ENCODE data around the gene MED8.

MED8 gene

GRCh38 chr1:43366179-43366578 is 23.4 kb downstream of the MED8 start:
- no peaks in the 10 kb centered on the region for H3K9me3 Mint-ChIP-seq
- no peak for ATAC-seq
- peak overlapping the region; percentile 100 for H3K4me3 Mint-ChIP-seq
- DNase-seq: no peak
- no peaks in the 10 kb centered on the region for H3K27me3 Mint-ChIP-seq
- peaks cover 52% of the 10 kb centered on the region for H3K4me1 Mint-ChIP-seq
- peaks cover 52% of the 10 kb centered on the region for H3K36me3 Mint-ChIP-seq (ENCODE audit: low read depth)
- H3K27ac Mint-ChIP-seq: peak overlapping the region; percentile 74

DNA sequence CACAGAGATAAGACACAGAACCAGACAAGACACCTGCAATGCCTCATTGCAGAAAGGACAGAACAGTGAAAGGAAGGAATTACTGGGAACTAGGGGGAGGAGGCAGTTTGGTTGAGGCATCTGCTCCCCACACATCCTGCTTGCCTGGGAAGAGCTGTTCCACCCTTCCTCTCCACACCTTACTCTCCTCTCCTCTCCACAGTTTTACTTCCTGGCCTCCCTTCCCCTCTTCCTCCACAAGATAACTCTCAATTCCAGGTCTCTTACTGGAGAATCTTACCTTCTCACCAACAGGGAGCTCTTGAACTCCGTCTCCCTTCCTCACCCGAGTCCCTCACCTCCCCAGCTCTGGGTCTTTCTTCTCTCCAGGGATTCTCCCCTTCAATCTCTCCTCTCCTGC is 23.9 kb downstream of the MED8 start:
- H3K27ac Mint-ChIP-seq: peak overlapping the region; percentile 74
- peaks cover 55% of the 10 kb centered on the region for H3K4me1 Mint-ChIP-seq
- ATAC-seq (no peak), DNase-seq (no peak)
- no peaks in the 10 kb centered on the region for H3K9me3 Mint-ChIP-seq
- peaks cover 57% of the 10 kb centered on the region for H3K36me3 Mint-ChIP-seq (ENCODE audit: low read depth)
- no peaks in the 10 kb centered on the region for H3K27me3 Mint-ChIP-seq
- peak overlapping the region; percentile 100 for H3K4me3 Mint-ChIP-seq

DNA sequence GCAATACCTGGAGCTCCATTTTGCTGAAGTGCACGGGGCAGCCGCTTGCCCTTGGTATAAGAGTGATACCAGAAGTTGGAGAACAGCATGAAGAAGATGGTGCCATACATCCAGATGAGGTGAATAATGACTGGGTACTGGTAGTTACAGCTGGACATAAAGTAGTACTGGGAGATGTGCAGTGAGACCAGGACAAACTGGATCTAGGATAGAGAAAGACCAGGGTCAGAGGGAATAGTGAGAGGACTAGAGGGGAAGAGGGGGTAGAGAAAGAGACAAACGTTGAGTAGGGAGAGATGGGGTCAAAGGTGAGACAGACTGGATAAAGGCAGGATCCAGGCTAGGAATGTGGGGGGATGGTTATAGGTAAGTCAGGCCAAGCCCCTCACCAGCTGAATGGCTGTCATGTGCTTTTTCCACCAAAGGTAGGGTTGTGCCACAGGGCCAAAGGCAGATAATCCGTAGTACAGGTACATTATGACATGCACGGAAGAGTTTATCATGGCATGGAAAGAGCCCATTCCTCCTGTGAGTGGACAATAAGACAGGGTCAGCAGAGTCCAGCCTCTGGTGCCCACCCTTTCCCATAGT is 25.6 kb downstream of the MED8 start:
- Mint-ChIP-seq H3K27ac (peak overlapping the region; percentile 10), H3K27me3 (no peaks in the 10 kb centered on the region), H3K4me3 (no peak overlapping the region), H3K9me3 (no peaks in the 10 kb centered on the region), H3K4me1 (peaks cover 62% of the 10 kb centered on the region), H3K36me3 (ENCODE audit: low read depth) (peaks cover 71% of the 10 kb centered on the region)
- no peak for ATAC-seq
- no peak for DNase-seq

GRCh38 chr1:43363283-43363934 is 26.2 kb downstream of the MED8 start:
- DNase-seq (peak; percentile 39), ATAC-seq (no peak)
- H3K4me1 Mint-ChIP-seq: peaks cover 58% of the 10 kb centered on the region
- peaks cover 68% of the 10 kb centered on the region for H3K36me3 Mint-ChIP-seq (ENCODE audit: low read depth)
- H3K4me3 Mint-ChIP-seq: peak overlapping the region; percentile 16
- peak overlapping the region; percentile 73 for H3K27ac Mint-ChIP-seq
- no peaks in the 10 kb centered on the region for H3K9me3 Mint-ChIP-seq
- H3K27me3 Mint-ChIP-seq: no peaks in the 10 kb centered on the region

- Mint-ChIP-seq H3K36me3 (ENCODE audit: low read depth) (peaks cover 60% of the 10 kb centered on the region), H3K27me3 (no peaks in the 10 kb centered on the region), H3K27ac (peak overlapping the region; percentile 54), H3K9me3 (no peaks in the 10 kb centered on the region), H3K4me3 (peak overlapping the region; percentile 95), H3K4me1 (peaks cover 49% of the 10 kb centered on the region)
- DNase-seq (no peak), ATAC-seq (no peak)
Observed at GRCh38 chr1:43360616-43361015, 29.0 kb downstream of the MED8 start.

DNA sequence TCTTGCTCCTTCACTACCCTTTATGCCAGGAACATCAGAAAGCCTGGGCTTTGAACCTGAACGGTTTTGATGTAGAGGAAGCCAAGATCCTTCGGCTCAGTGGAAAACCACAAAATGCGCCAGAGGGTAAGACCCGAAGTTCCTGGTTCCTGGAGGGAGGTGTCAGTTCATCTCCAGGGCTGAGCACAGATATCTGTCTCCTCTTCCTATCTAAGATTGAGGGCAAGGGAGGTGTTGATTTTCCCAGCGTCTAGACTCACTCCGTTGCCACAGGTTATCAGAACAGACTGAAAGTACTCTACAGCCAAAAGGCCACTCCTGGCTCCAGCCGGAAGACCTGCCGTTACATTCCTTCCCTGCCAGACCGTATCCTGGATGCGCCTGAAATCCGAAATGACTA is 29.9 kb downstream of the MED8 start:
- DNase-seq (no peak), ATAC-seq (no peak)
- no peaks in the 10 kb centered on the region for H3K27me3 Mint-ChIP-seq
- H3K4me3 Mint-ChIP-seq: peak overlapping the region; percentile 95
- peaks cover 53% of the 10 kb centered on the region for H3K36me3 Mint-ChIP-seq (ENCODE audit: low read depth)
- no peaks in the 10 kb centered on the region for H3K9me3 Mint-ChIP-seq
- H3K27ac Mint-ChIP-seq: peak overlapping the region; percentile 54
- peaks cover 42% of the 10 kb centered on the region for H3K4me1 Mint-ChIP-seq

GRCh38 chr1:43358746-43359693 is 30.6 kb downstream of the MED8 start, which contains the start of gene CDC20:
CDC20 (plus strand) TSS chr1:43358981; CDS start chr1:43359216, 235 bp downstream.
- ATAC-seq: peak; percentile 97
- H3K27ac Mint-ChIP-seq: peak within 1 kb of the TSS; percentile 86
- peaks cover 40% of the 10 kb centered on the region for H3K4me1 Mint-ChIP-seq
- peaks cover 47% of the 10 kb centered on the region for H3K36me3 Mint-ChIP-seq (ENCODE audit: low read depth)
- no peaks in the 10 kb centered on the region for H3K9me3 Mint-ChIP-seq
- H3K4me3 Mint-ChIP-seq: peak within 1 kb of the TSS; percentile 95
- DNase-seq: peak; percentile 99
- no peaks in the 10 kb centered on the region for H3K27me3 Mint-ChIP-seq

DNA sequence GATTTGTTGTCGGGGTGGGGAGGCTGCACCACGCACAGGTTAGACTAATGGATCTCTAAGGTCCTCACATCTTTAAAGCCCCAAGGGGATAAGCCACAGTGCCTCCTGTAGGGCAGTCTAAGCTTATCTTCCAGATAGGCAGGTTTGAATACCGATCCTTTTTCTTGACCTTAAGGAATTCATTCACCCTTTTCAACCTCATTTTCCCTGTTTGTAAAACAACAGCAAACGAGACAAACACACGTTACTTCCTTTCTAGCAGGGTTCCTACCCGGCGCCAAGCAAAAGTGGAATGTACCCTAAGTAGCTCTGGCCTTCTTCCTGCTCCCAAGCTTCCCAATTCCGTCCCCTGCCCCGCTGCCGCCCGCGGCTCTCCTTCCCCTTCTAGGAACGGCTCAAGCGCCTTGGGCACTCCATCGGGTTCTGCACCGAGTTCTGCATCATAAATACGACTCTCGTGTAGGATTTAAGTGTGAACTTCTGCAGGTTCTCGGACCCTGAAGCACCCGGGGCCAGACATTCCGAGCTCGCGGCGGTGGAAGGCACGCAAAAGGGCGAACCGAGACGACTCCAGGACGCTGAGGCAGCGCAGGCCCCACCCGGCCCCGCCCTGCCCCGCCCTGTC is 31.4 kb downstream of the MED8 start:
- Mint-ChIP-seq H3K4me1 (peaks cover 35% of the 10 kb centered on the region), H3K27ac (peak overlapping the region; percentile 86), H3K9me3 (no peaks in the 10 kb centered on the region), H3K27me3 (no peaks in the 10 kb centered on the region), H3K36me3 (ENCODE audit: low read depth) (peaks cover 40% of the 10 kb centered on the region), H3K4me3 (peak overlapping the region; percentile 95)
- ATAC-seq (peak; percentile 16), DNase-seq (peak; percentile 23)

GRCh38 chr1:43357251-43357650 is 32.3 kb downstream of the MED8 start:
- H3K36me3 Mint-ChIP-seq (ENCODE audit: low read depth): peaks cover 34% of the 10 kb centered on the region
- DNase-seq (no peak), ATAC-seq (no peak)
- peaks cover 32% of the 10 kb centered on the region for H3K4me1 Mint-ChIP-seq
- peak overlapping the region; percentile 95 for H3K4me3 Mint-ChIP-seq
- H3K9me3 Mint-ChIP-seq: no peaks in the 10 kb centered on the region
- H3K27ac Mint-ChIP-seq: no peak overlapping the region
- no peaks in the 10 kb centered on the region for H3K27me3 Mint-ChIP-seq

DNA sequence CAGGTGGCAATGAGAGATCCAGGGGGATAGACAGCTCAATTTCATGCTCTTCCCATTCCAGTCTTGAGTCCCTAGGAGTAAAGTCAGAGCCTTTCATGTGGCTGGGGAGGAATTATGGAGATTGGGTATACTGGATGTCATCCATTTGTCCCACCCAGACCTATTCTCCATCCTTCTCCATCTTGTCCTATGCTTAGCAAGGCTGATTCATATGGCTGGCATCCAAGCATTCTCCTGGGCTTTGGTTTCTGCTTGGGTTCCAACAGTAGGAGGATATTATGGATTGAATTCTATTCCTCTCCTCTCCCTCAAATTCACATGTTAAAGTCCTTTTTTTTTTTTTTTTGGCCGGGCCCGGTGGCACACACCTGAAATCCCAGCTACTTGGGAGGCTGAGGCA is 34.7 kb downstream of the MED8 start:
- DNase-seq (no peak), ATAC-seq (no peak)
- Mint-ChIP-seq H3K27me3 (no peaks in the 10 kb centered on the region), H3K4me1 (peaks cover 9% of the 10 kb centered on the region), H3K27ac (no peak overlapping the region), H3K36me3 (ENCODE audit: low read depth) (peaks cover 11% of the 10 kb centered on the region), H3K9me3 (no peaks in the 10 kb centered on the region), H3K4me3 (no peak overlapping the region)

DNA sequence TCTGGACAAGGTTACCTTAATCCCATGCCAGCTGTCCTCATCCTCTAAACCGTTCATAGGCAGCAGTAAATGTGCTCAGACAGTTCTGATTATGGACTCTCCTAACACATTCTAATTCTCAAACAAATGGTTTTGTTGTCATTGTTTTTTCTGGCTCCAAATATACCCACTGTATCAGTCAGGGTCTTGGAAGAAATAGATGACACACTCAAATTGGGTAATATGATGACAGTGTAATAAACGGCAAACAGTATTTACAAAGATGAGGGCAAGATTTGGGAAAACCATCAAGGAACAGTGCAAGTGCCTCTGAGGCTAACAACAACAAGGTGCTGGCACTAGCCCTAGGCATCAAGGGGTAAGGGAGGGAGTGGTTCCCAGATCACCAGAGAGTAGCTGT is 35.1 kb downstream of the MED8 start:
- no peaks in the 10 kb centered on the region for H3K9me3 Mint-ChIP-seq
- H3K4me1 Mint-ChIP-seq: peaks cover 9% of the 10 kb centered on the region
- no peak for ATAC-seq
- H3K36me3 Mint-ChIP-seq (ENCODE audit: low read depth): peaks cover 6% of the 10 kb centered on the region
- DNase-seq: no peak
- H3K4me3 Mint-ChIP-seq: no peak overlapping the region
- H3K27ac Mint-ChIP-seq: no peak overlapping the region
- no peaks in the 10 kb centered on the region for H3K27me3 Mint-ChIP-seq

DNA sequence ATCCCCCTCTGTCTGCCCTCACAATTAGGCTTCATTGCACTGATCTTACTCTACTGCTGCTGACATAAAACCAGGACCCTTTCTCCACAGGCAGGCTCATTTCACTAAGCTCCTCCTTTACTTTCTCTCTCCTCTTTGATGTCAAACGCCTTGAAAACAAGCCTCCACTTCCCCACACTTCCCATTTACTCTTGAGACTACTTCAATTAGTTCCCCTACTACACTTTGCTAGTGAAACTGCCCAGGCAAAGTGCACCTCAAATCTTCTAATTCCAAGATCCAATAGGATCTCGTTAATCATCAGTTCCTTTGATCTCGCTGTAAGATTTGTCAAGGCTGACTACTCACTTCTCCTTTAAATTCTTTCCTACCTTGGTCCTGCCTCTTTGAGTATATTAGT is 36.7 kb downstream of the MED8 start:
- no peak overlapping the region for H3K27ac Mint-ChIP-seq

DNA sequence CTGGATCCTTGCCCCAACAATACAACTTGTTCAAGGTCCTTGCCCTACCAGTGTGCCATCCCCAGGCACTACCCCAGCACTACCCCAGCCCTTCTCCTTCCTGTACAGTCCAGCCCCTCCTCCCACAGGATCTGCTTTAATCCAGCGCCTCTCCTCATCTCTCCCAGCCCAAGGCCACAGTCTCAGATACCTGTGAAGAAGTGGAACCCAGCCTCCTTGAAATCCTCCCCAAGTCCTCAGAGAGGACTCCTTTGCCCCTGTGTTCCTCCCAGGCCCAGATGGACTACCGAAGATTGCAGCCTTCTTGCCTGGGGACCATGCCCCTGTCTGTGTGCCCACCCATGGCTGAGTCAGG is 37.3 kb downstream of the MED8 start:
- Mint-ChIP-seq H3K4me1 (peaks cover 4% of the 10 kb centered on the region), H3K9me3 (no peaks in the 10 kb centered on the region), H3K36me3 (ENCODE audit: low read depth) (peaks cover 2% of the 10 kb centered on the region), H3K27me3 (no peaks in the 10 kb centered on the region), H3K27ac (no peak overlapping the region), H3K4me3 (no peak overlapping the region)
- ATAC-seq (no peak), DNase-seq (no peak)

More for the DNA sequence above, 36.7 kb downstream of the MED8 start:
- Mint-ChIP-seq H3K4me1 (peaks cover 7% of the 10 kb centered on the region), H3K9me3 (no peaks in the 10 kb centered on the region), H3K27me3 (no peaks in the 10 kb centered on the region), H3K4me3 (no peak overlapping the region), H3K36me3 (ENCODE audit: low read depth) (peaks cover 2% of the 10 kb centered on the region)
- DNase-seq (no peak), ATAC-seq (no peak)

Measured in activated naive CD8-positive, alpha-beta T cell treated with anti-CD3 and anti-CD28 coated beads, Interleukin-2, amount 50 U/mL, for 24 hours (primary cell).